Uterus (tissue), 4 donors: ENCODE data around the gene ABT1. TPM values are rescaled to one million over a fixed set of nuclear protein-coding genes. Genes with fewer than 3 reads are reported as not detected.

ENCODE experiments used
- DNase-seq, 2 donors: peaks; one replicate each; pipeline ENCODE4 v3.0.0-alpha.2; 2019 to 2020
- H3K27ac ChIP-seq, 2 donors: fragments of 200-600 bp; sonication (generic); 1 replicate in 1 of 2; 2 replicates in 1 of 2; pipeline ENCODE4 v1.5.1; 2016 to 2018
- H3K27me3 ChIP-seq, 2 donors: fragments of 200-600 bp; sonication (generic); one replicate each; pipeline ENCODE4 v1.5.1; 2018 to 2019; ENCODE audit warnings: control low read depth in 1 of 2
- H3K36me3 ChIP-seq, 2 donors: fragments of 200-600 bp; sonication (generic); one replicate each; pipeline ENCODE4 v1.5.1; 2019; ENCODE audit warnings: control low read depth in 1 of 2
- H3K4me1 ChIP-seq, 2 donors: fragments of 200-600 bp; sonication (generic); one replicate each; pipeline ENCODE4 v1.5.1; 2018 to 2019; ENCODE audit warnings: control low read depth in 1 of 2
- H3K4me3 ChIP-seq, 2 donors: fragments of 200-600 bp; sonication (generic); 1 replicate in 1 of 2; 2 replicates in 1 of 2; pipeline ENCODE4 v1.5.1; 2018 to 2019; ENCODE audit warnings: mild to moderate bottlenecking in 1 of 2
- H3K9me3 ChIP-seq, 2 donors: fragments of 200-600 bp; sonication (generic); one replicate each; pipeline ENCODE4 v1.5.1; 2019; ENCODE audit warnings: control low read depth in 1 of 2
- POLR2A ChIP-seq, 2 donors: fragments of 450-650 bp; IDR thresholded peaks; one replicate each; pipeline ENCODE4 v1.6.1; 2016; ENCODE audit warnings: antibody characterized with exemption in 2 of 2, mild to moderate bottlenecking in 1 of 2, moderate library complexity in 1 of 2
- intact Hi-C: fragments of 100-400 bp; cut with DNase I; formaldehyde crosslinking; loops from one replicate; pipeline ENCODE4 v1.15.1; 2023; ENCODE audit warnings: low total_unique reads
- total RNA-seq, 4 donors: library from RNA; depleted of rRNA in 3 of 4; stranded (reverse); fragments of >200 nt in 3 of 4; gene quantifications; one replicate each; pipeline versions ENCODE4 v1.1.0 to v1.2.4, GENCODE V29; 2014 to 2023
- TF ChIP-seq, protein P1 (sequence below), 4 experiments: fragments of 200-600 bp in 2 of 4; fragments of 450-650 bp in 2 of 4; sonication (generic) in 2 of 4; IDR thresholded peaks; one replicate each; pipeline ENCODE4 v1.5.1; 2016 to 2019; ENCODE audit warnings: antibody characterized with exemption in 4 of 4, mild to moderate bottlenecking in 2 of 4, moderate library complexity in 1 of 4
- donor health status: DM: yes; HTN: yes; CAD: no.

The ABT1 gene
- total RNA-seq, 4 donors from 2014 or later, result 10.5 to 18.7 (median 16.1) TPM

DNA sequence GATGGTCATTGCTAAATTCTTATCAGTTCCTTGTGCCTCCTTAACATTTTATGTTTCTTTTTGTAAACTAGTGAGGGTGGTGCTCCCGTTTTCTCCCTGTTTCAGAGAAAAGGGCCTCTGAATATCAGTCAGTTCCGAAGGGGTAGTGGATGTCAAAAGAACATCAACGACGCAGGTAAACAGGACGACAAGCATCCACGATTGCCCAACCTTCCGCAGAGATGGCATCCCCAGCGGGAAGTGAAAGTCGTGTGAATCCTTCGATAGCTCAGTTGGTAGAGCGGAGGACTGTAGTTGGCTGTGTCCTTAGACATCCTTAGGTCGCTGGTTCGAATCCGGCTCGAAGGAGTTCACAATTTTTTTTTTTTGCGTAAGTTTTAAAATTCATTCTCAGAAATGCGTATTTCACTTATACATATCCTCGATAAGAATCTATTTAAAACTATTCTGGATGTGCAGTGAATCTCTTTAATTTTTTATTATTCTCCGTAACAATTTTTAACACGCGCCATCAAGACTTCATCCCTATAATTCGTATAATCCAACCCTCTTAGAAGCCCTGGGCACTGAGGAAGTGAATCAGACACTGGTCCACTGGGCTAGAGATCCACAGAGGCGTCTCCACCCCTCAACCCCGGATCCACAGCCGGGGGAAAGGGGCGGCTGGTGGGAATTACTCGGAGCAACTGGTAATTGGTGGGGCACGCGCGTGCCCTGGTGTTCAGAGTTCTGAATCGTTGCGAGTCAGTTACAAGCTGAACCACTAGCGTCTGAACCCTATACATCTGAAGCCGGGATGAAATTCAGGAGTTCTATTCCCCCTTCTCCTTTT is 27.9 kb upstream of the ABT1 start:
- peak; percentile 96 to 97 for DNase-seq
- Histone ChIP-seq H3K36me3 (no peaks in the 10 kb centered on the region), H3K4me3 (peak overlapping the region; percentile 51 to 61), H3K27me3 (no peaks in the 10 kb centered on the region), H3K9me3 (no peaks in the 10 kb centered on the region), H3K4me1 (no peaks in the 10 kb centered on the region), H3K27ac (peak overlapping the region; percentile 79 to 91)
- TF ChIP-seq, protein P1, sequence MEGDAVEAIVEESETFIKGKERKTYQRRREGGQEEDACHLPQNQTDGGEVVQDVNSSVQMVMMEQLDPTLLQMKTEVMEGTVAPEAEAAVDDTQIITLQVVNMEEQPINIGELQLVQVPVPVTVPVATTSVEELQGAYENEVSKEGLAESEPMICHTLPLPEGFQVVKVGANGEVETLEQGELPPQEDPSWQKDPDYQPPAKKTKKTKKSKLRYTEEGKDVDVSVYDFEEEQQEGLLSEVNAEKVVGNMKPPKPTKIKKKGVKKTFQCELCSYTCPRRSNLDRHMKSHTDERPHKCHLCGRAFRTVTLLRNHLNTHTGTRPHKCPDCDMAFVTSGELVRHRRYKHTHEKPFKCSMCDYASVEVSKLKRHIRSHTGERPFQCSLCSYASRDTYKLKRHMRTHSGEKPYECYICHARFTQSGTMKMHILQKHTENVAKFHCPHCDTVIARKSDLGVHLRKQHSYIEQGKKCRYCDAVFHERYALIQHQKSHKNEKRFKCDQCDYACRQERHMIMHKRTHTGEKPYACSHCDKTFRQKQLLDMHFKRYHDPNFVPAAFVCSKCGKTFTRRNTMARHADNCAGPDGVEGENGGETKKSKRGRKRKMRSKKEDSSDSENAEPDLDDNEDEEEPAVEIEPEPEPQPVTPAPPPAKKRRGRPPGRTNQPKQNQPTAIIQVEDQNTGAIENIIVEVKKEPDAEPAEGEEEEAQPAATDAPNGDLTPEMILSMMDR (IDR thresholded peaks at IDR 0.05), result peak in 2 of 4 experiments; percentile 7 to 19
- TF ChIP-seq POLR2A (IDR thresholded peaks at IDR 0.05), result no peak
- intact Hi-C loops, result no loop called here

GRCh38 chr6:26569433-26569764 is 27.4 kb upstream of the ABT1 start:
- Histone ChIP-seq H3K4me3 (peak overlapping the region; percentile 3 to 61), H3K27ac (peak overlapping the region in 1 of 2 donors; percentile 79), H3K9me3 (no peaks in the 10 kb centered on the region), H3K27me3 (no peaks in the 10 kb centered on the region), H3K4me1 (no peaks in the 10 kb centered on the region), H3K36me3 (no peaks in the 10 kb centered on the region)
- intact Hi-C loops, result no loop called here
- no peak for DNase-seq
- TF ChIP-seq POLR2A (IDR thresholded peaks at IDR 0.05), result no peak
- TF ChIP-seq, protein P1 (IDR thresholded peaks at IDR 0.05), result no peak

- H3K27me3 ChIP-seq, result no peaks in the 10 kb centered on the region
- no peaks in the 10 kb centered on the region for H3K36me3 ChIP-seq
- no peaks in the 10 kb centered on the region for H3K4me1 ChIP-seq
- TF ChIP-seq, protein P1 (IDR thresholded peaks at IDR 0.05), result no peak
- TF ChIP-seq POLR2A (IDR thresholded peaks at IDR 0.05), result no peak
- H3K9me3 ChIP-seq, result no peaks in the 10 kb centered on the region
- no peak for DNase-seq
- no peak overlapping the region for H3K4me3 ChIP-seq
- H3K27ac ChIP-seq, result no peak overlapping the region
- intact Hi-C loops, result no loop called here
These were observed 26.5 kb upstream of the ABT1 start for GRCh38 chr6:26570027-26570809.

DNA sequence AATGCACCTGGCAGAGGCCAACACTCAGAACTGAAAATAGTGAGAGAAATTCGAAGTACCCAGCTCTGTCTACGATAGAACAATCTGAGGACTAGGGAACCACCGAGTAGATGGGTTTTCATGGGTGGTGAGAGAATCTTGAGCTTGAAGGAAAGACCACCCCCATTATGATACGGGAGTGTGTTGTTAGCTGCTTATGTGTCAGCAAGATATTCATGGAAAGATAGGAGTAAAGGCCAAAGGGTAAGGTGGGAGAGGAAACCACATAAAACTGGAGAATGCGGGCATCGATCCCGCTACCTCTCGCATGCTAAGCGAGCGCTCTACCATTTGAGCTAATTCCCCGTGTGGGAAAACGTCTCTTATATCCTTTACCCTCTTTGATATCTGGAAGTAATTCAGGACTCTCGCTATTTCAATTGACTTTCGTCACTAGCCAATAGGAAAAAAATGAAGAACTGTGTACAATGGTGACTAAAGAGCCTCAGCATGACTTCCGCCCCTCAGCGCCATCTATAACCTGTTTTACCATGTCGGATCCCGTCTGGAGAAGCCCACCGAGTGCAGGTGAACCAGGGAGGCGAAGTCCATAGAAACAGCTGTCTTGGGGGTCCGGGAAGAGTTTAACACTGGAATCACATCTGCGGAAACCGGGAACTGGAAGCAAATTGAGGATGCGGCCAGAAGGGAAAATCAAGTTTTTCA is 25.0 kb upstream of the ABT1 start:
- Histone ChIP-seq H3K27ac (peak overlapping the region; percentile 57 to 64), H3K9me3 (no peaks in the 10 kb centered on the region), H3K4me1 (no peaks in the 10 kb centered on the region), H3K4me3 (peak overlapping the region; percentile 35 to 41), H3K27me3 (peaks cover 0 to 7% of the 10 kb centered on the region in 2 donors), H3K36me3 (no peaks in the 10 kb centered on the region)
- peak in 1 of 2 donors; percentile 51 for DNase-seq
- intact Hi-C loops, result no loop called here
- TF ChIP-seq, protein P1 (IDR thresholded peaks at IDR 0.05), result no peak
